HepG2 (cell line): ENCODE data around the gene IGLL1. TPM values are rescaled to one million over a fixed set of nuclear protein-coding genes. Genes with fewer than 3 reads are reported as not detected.

ENCODE experiments used
- CCAR2 ChIP-seq: fragments of 200-400 bp; formaldehyde crosslinking; optimal IDR thresholded peaks from 2 replicates; pipeline ENCODE3; 2018; ENCODE audit warnings: low read depth, mild to moderate bottlenecking, low read length, moderate library complexity
- FOSL1 ChIP-seq: sonication (generic); formaldehyde crosslinking; IDR thresholded peaks from 2 replicates; pipeline ENCODE4 v1.9.0; 2021; ENCODE audit warnings: missing genetic modification reagents, borderline replicate concordance
- HDAC1 ChIP-seq: sonication (generic); formaldehyde crosslinking; IDR thresholded peaks from 2 replicates; pipeline ENCODE4 v1.5.1; 2020; ENCODE audit warnings: mild to moderate bottlenecking, missing genetic modification reagents
- IRF2 ChIP-seq: IDR thresholded peaks from 2 replicates; pipeline ENCODE4 v1.6.1; 2018; ENCODE audit warnings: missing genetic modification reagents, missing compliant biosample characterization
- KDM2A ChIP-seq: sonication (generic); formaldehyde crosslinking; IDR thresholded peaks from 2 replicates; pipeline ENCODE4 v1.4.0; 2020; ENCODE audit warnings: low read depth, missing genetic modification reagents, borderline replicate concordance
- KDM6A ChIP-seq: IDR thresholded peaks from 2 replicates; pipeline ENCODE4 v1.6.1; 2016; ENCODE audit warnings: low read depth
- MATR3 ChIP-seq: sonication (generic); formaldehyde crosslinking; IDR thresholded peaks from 2 replicates; pipeline ENCODE4 v1.4.0; 2020; ENCODE audit warnings: missing genetic modification reagents
- PAF1 ChIP-seq: IDR thresholded peaks from 2 replicates; pipeline ENCODE4 v1.6.1; 2016; ENCODE audit warnings: missing genetic modification reagents, missing compliant biosample characterization
- PHF20 ChIP-seq: sonication (generic); formaldehyde crosslinking; IDR thresholded peaks from 2 replicates; pipeline ENCODE4 v1.5.0; 2020; ENCODE audit warnings: mild to moderate bottlenecking, missing genetic modification reagents
- SAP130 ChIP-seq: IDR thresholded peaks from 2 replicates; pipeline ENCODE4 v1.6.1; 2016; ENCODE audit warnings: low read depth
- SOX5 ChIP-seq: IDR thresholded peaks from 2 replicates; pipeline ENCODE4 v1.6.1; 2016; ENCODE audit warnings: borderline replicate concordance
- TBX3 ChIP-seq: fragments of 450-650 bp; IDR thresholded peaks from 2 replicates; pipeline ENCODE4 v1.6.1; 2017; ENCODE audit warnings: antibody characterized with exemption, mild to moderate bottlenecking, inconsistent platforms, borderline replicate concordance
- TRIM24 ChIP-seq: sonication (generic); formaldehyde crosslinking; IDR thresholded peaks from 2 replicates; pipeline ENCODE4 v1.8.0; 2022; ENCODE audit warnings: mild to moderate bottlenecking, missing genetic modification reagents
- ZFP41 ChIP-seq: sonication (generic); formaldehyde crosslinking; IDR thresholded peaks from 2 replicates; pipeline ENCODE4 v1.4.0; 2020; ENCODE audit warnings: mild to moderate bottlenecking, missing genetic modification reagents, borderline replicate concordance
- ZNF260 ChIP-seq: sonication (generic); formaldehyde crosslinking; IDR thresholded peaks from 2 replicates; pipeline ENCODE4 v1.4.0; 2020; ENCODE audit warnings: missing genetic modification reagents, low read depth, mild to moderate bottlenecking, borderline replicate concordance
- ZNF274 ChIP-seq: sonication (generic); formaldehyde crosslinking; IDR thresholded peaks from 2 replicates; pipeline ENCODE4 v1.5.1; 2020; ENCODE audit warnings: mild to moderate bottlenecking, missing genetic modification reagents
- ZNF367 ChIP-seq: sonication (generic); formaldehyde crosslinking; IDR thresholded peaks from 2 replicates; pipeline ENCODE4 v1.4.0; 2020; ENCODE audit warnings: missing genetic modification reagents, borderline replicate concordance
- ZNF44 ChIP-seq: sonication (generic); formaldehyde crosslinking; IDR thresholded peaks from 2 replicates; pipeline ENCODE4 v1.5.1; 2020; ENCODE audit warnings: mild to moderate bottlenecking, missing genetic modification reagents
- ZNF883 ChIP-seq: sonication (generic); formaldehyde crosslinking; IDR thresholded peaks from 2 replicates; pipeline ENCODE4 v1.5.1; 2020; ENCODE audit warnings: mild to moderate bottlenecking, missing genetic modification reagents; ENCODE audit errors: not compliant biosample characterization
- ZSCAN25 ChIP-seq: sonication (generic); formaldehyde crosslinking; IDR thresholded peaks from 2 replicates; pipeline ENCODE4 v1.8.0; 2022; ENCODE audit warnings: mild to moderate bottlenecking, missing genetic modification reagents
- polyA plus RNA-seq, 8 experiments: library from polyadenylated mRNA; depleted of rRNA in 3 of 8; stranded (reverse) in 7 of 8; unstranded in 1 of 8; fragments of >200 nt; fragmentation: Illumina TruSeq in 4 of 8; extraction: Trizol in 4 of 8; gene quantifications; 2 replicates each; pipeline versions ENCODE4 v1.2.1 to v1.2.3, GENCODE V29; 2011 to 2016; ENCODE audit warnings: low read depth in 4 of 8, missing spikeins in 1 of 8, mixed read lengths in 1 of 8; ENCODE audit not compliant: insufficient read depth in 1 of 8
- total RNA-seq, 5 experiments: library from RNA; depleted of rRNA; stranded (reverse); fragments of >200 nt; fragmentation: Illumina TruSeq; extraction: Trizol; gene quantifications; 2 replicates each; pipeline ENCODE4 v1.2.3, GENCODE V29; 2016; ENCODE audit warnings: low read depth in 1 of 5
- TF ChIP-seq, protein P1 (sequence below): sonication (generic); formaldehyde crosslinking; IDR thresholded peaks from 2 replicates; pipeline ENCODE4 v1.4.0; 2020; ENCODE audit warnings: missing genetic modification reagents
- TF ChIP-seq, protein P2 (sequence below): IDR thresholded peaks from 2 replicates; pipeline ENCODE4 v1.6.1; 2012; ENCODE audit warnings: low read depth, low read length, improper control_type of control experiment
- TF ChIP-seq, protein P3 (sequence below): sonication (generic); formaldehyde crosslinking; IDR thresholded peaks from 2 replicates; pipeline ENCODE4 v1.9.0; 2021; ENCODE audit warnings: missing genetic modification reagents, mild to moderate bottlenecking, borderline replicate concordance

IGLL1 gene
- total and polyA plus RNA-seq, 2 of the 13 experiments (the other 11 are each of a cell fraction or from before 2014, with no cell fraction given) = not detected

DNA sequence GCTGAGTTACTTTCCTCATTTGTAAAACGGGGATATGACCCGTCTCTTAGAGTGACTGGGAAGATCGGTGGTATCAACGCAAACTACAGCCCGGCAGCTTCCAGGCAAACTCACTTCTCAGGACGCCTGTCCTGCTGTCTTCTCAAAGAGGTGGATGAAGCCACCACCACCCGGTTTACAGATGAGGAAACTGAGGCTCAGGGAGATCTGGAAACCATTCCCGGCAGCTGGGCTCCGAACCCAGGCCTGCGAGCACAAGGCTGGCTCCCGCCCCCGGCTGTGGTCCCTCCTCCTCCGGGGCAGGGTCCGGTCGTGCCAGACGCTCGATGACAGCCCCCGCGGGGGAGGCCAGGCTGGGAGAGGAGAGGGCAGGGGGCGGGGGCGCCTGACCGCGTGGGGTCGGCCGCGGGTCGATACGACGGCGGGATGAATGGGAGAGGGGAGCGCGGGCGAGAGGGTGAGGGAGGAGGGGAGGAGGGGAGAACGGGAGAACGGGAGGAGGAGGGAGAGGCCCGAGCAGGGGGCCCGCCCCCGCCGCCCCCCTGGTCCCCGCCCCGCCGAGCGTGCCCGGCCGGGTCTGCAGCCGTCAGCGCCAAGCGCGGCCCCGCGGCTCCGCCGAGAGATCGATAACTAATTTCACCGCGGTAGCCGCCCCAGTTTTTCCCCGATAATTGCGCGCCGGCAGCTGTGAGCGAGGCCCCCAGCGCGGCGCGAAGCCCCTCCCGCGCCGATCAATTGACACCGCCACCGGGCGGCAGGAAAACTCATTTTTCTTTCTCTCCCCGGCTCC is 14.0 kb downstream of the IGLL1 start (continued):
- TF ChIP-seq, protein P1, sequence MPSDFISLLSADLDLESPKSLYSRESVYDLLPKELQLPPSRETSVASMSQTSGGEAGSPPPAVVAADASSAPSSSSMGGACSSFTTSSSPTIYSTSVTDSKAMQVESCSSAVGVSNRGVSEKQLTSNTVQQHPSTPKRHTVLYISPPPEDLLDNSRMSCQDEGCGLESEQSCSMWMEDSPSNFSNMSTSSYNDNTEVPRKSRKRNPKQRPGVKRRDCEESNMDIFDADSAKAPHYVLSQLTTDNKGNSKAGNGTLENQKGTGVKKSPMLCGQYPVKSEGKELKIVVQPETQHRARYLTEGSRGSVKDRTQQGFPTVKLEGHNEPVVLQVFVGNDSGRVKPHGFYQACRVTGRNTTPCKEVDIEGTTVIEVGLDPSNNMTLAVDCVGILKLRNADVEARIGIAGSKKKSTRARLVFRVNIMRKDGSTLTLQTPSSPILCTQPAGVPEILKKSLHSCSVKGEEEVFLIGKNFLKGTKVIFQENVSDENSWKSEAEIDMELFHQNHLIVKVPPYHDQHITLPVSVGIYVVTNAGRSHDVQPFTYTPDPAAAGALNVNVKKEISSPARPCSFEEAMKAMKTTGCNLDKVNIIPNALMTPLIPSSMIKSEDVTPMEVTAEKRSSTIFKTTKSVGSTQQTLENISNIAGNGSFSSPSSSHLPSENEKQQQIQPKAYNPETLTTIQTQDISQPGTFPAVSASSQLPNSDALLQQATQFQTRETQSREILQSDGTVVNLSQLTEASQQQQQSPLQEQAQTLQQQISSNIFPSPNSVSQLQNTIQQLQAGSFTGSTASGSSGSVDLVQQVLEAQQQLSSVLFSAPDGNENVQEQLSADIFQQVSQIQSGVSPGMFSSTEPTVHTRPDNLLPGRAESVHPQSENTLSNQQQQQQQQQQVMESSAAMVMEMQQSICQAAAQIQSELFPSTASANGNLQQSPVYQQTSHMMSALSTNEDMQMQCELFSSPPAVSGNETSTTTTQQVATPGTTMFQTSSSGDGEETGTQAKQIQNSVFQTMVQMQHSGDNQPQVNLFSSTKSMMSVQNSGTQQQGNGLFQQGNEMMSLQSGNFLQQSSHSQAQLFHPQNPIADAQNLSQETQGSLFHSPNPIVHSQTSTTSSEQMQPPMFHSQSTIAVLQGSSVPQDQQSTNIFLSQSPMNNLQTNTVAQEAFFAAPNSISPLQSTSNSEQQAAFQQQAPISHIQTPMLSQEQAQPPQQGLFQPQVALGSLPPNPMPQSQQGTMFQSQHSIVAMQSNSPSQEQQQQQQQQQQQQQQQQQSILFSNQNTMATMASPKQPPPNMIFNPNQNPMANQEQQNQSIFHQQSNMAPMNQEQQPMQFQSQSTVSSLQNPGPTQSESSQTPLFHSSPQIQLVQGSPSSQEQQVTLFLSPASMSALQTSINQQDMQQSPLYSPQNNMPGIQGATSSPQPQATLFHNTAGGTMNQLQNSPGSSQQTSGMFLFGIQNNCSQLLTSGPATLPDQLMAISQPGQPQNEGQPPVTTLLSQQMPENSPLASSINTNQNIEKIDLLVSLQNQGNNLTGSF (CRISPR knock-in tag) = no peak
- TF ChIP-seq KDM2A (CRISPR knock-in tag) = peak; percentile 52; the same call in 1 of the 2 replicates
- peak; percentile 42; the same call in 1 of the 2 replicates for TF ChIP-seq IRF2 (CRISPR knock-in tag)
- peak; percentile 63 for TF ChIP-seq ZNF883 (CRISPR knock-in tag)
- TF ChIP-seq ZNF274 (CRISPR knock-in tag) = no peak; the same call in 1 of the 2 replicates
- TF ChIP-seq CCAR2 = no peak
- TF ChIP-seq, protein P2, sequence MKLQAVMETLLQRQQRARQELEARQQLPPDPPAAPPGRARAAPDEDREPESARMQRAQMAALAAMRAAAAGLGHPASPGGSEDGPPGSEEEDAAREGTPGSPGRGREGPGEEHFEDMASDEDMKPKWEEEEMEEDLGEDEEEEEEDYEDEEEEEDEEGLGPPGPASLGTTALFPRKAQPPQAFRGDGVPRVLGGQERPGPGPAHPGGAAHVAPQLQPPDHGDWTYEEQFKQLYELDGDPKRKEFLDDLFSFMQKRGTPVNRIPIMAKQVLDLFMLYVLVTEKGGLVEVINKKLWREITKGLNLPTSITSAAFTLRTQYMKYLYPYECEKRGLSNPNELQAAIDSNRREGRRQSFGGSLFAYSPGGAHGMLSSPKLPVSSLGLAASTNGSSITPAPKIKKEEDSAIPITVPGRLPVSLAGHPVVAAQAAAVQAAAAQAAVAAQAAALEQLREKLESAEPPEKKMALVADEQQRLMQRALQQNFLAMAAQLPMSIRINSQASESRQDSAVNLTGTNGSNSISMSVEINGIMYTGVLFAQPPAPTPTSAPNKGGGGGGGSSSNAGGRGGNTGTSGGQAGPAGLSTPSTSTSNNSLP = no peak
- TF ChIP-seq ZNF367 (CRISPR knock-in tag) = no peak
- no peak for TF ChIP-seq FOSL1 (CRISPR knock-in tag)
- TF ChIP-seq, protein P3, sequence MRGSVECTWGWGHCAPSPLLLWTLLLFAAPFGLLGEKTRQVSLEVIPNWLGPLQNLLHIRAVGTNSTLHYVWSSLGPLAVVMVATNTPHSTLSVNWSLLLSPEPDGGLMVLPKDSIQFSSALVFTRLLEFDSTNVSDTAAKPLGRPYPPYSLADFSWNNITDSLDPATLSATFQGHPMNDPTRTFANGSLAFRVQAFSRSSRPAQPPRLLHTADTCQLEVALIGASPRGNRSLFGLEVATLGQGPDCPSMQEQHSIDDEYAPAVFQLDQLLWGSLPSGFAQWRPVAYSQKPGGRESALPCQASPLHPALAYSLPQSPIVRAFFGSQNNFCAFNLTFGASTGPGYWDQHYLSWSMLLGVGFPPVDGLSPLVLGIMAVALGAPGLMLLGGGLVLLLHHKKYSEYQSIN (CRISPR knock-in tag) = no peak
- peak; percentile 91 for TF ChIP-seq ZSCAN25 (CRISPR knock-in tag)
- no peak for TF ChIP-seq PAF1 (CRISPR knock-in tag)
- TF ChIP-seq PHF20 = 0 out of 2 replicates have a peak, but pooled peaks have one; percentile 41
- no peak for TF ChIP-seq SOX5 (CRISPR knock-in tag)
- peak; percentile 92 for TF ChIP-seq HDAC1 (CRISPR knock-in tag)
- TF ChIP-seq ZFP41 (CRISPR knock-in tag) = no peak
- TF ChIP-seq TBX3 = no peak
- no peak for TF ChIP-seq MATR3 (CRISPR knock-in tag)
- TF ChIP-seq ZNF260 (CRISPR knock-in tag) = no peak
- peak; percentile 61 for TF ChIP-seq SAP130 (CRISPR knock-in tag)
- TF ChIP-seq TRIM24 (CRISPR knock-in tag) = 0 out of 2 replicates have a peak, but pooled peaks have one; percentile 18
- TF ChIP-seq ZNF44 (CRISPR knock-in tag) = no peak
- no peak for TF ChIP-seq KDM6A (CRISPR knock-in tag)
